H1 (cell line): ENCODE results near the gene OTOF. TPM values are rescaled to one million over a fixed set of nuclear protein-coding genes. Genes with fewer than 3 reads are reported as not detected.
"Not testable (repeated sequence)": the region's sequence is repeated elsewhere in the genome, so short reads cannot be mapped to it uniquely, and the experiment has no call there.

Experiments used
- CTCF ChIA-PET: fragments of 300-600 bp; sonication (Branson Sonifier 250); formaldehyde crosslinking; loops from one replicate; lab custom pipeline; 2021; ENCODE audit not compliant: partially characterized antibody; lab: Charles Lee
- POLR2A ChIA-PET: fragments of 300-600 bp; sonication (Branson Sonifier 250); formaldehyde crosslinking; loops from one replicate; lab custom pipeline; 2021; ENCODE audit warnings: inconsistent platforms; ENCODE audit not compliant: partially characterized antibody; lab: Charles Lee
- DNase-seq, 2 experiments: peaks; one replicate each; pipeline versions ENCODE4 v3.0.0 to v3.0.0-alpha.2; 2010 to 2022; ENCODE audit warnings: low spot score in 2 of 2, low read depth in 1 of 2, mixed read lengths in 1 of 2
- FAIRE-seq: peaks from 2 replicates; lab custom pipeline; 2011; peaks lifted over from hg19 to GRCh38; lab: Jason Lieb, UNC
- H2AFZ ChIP-seq: 2 replicates; pipeline ENCODE4 v1.8.1; 2012; ENCODE audit warnings: low read length, inconsistent platforms
- H2AK5ac ChIP-seq: 2 replicates; pipeline ENCODE4 v1.6.1; 2013; ENCODE audit warnings: low read depth, low read length
- H2BK120ac ChIP-seq: replicated peaks from 2 replicates; pipeline ENCODE3; 2013; ENCODE audit warnings: low read depth, low read length, inconsistent platforms
- H2BK12ac ChIP-seq: 2 replicates; pipeline ENCODE4 v1.6.1; 2013; ENCODE audit warnings: low read depth, low read length
- H2BK15ac ChIP-seq: 2 replicates; pipeline ENCODE4 v1.6.1; 2013; ENCODE audit warnings: low read length
- H2BK20ac ChIP-seq: 2 replicates; pipeline ENCODE4 v1.6.1; 2013; ENCODE audit warnings: low read length
- H2BK5ac ChIP-seq: 2 replicates; pipeline ENCODE4 v1.6.1; 2013; ENCODE audit warnings: low read depth, low read length
- H3K14ac ChIP-seq: 2 replicates; pipeline ENCODE4 v1.6.1; 2013; ENCODE audit warnings: inconsistent platforms; ENCODE audit not compliant: insufficient read length
- H3K18ac ChIP-seq: 2 replicates; pipeline ENCODE4 v1.6.1; 2013; ENCODE audit warnings: low read length; ENCODE audit errors: extremely low read depth
- H3K23ac ChIP-seq: 2 replicates; pipeline ENCODE4 v1.6.1; 2013; ENCODE audit warnings: inconsistent platforms; ENCODE audit not compliant: insufficient read length
- H3K23me2 ChIP-seq: 2 replicates; pipeline ENCODE4 v1.6.1; 2013; ENCODE audit warnings: low read depth, low read length
- H3K27ac ChIP-seq: 2 replicates; pipeline ENCODE4 v1.6.1; 2011; ENCODE audit warnings: low read depth, low read length, inconsistent platforms
- H3K27me3 ChIP-seq, 4 experiments: replicated peaks in 1 of 4; 1 replicate in 1 of 4; 2 replicates in 3 of 4; pipeline versions ENCODE4 v1.6.1 to v1.8.1; 2011 to 2013; ENCODE audit warnings: low read length in 3 of 4, mild to moderate bottlenecking in 3 of 4, inconsistent platforms in 2 of 4, mixed read lengths in 2 of 4, moderate library complexity in 1 of 4; ENCODE audit not compliant: control insufficient read depth in 3 of 4, insufficient read depth in 3 of 4; ENCODE audit errors: extremely low read depth in 1 of 4
- H3K36me3 ChIP-seq, 4 experiments: 2 replicates each; pipeline versions ENCODE4 v1.6.1 to v1.8.1; 2011 to 2013; ENCODE audit warnings: mild to moderate bottlenecking in 4 of 4, low read length in 3 of 4, moderate library complexity in 2 of 4, control low read depth in 1 of 4, inconsistent platforms in 1 of 4; ENCODE audit not compliant: insufficient read depth in 4 of 4, control insufficient read depth in 2 of 4
- H3K4ac ChIP-seq: replicated peaks from 2 replicates; pipeline ENCODE3; 2013; ENCODE audit warnings: low read length, low read depth, mixed read lengths, inconsistent platforms; ENCODE audit not compliant: insufficient read length
- H3K4me1 ChIP-seq, 4 experiments: replicated peaks in 1 of 4; 1 replicate in 1 of 4; 2 replicates in 3 of 4; pipeline versions ENCODE4 v1.6.1 to v1.8.1; 2011 to 2013; ENCODE audit warnings: low read length in 3 of 4, inconsistent platforms in 2 of 4, mixed read lengths in 1 of 4; ENCODE audit not compliant: insufficient read depth in 4 of 4, control insufficient read depth in 3 of 4
- H3K4me2 ChIP-seq, 2 experiments: 2 replicates each; pipeline versions ENCODE4 v1.6.1 to v1.8.1; 2011 to 2013; ENCODE audit warnings: low read depth in 2 of 2, low read length in 2 of 2, control low read depth in 1 of 2, inconsistent platforms in 1 of 2, mild to moderate bottlenecking in 1 of 2; ENCODE audit not compliant: insufficient read depth in 1 of 2
- H3K4me3 ChIP-seq, 4 experiments: fragments of 200-600, 300-600 bp in 1 of 4; sonication (generic), shearing (Covaris generic), sonication (Bioruptor Twin) in 1 of 4; 2 replicates each; pipeline versions ENCODE4 v1.5.1 to v1.8.1; 2011 to 2016; ENCODE audit warnings: low read length in 4 of 4, low read depth in 3 of 4, control low read depth in 2 of 4, inconsistent platforms in 2 of 4, mild to moderate bottlenecking in 2 of 4, mixed read lengths in 1 of 4, moderate library complexity in 1 of 4; ENCODE audit not compliant: insufficient read depth in 2 of 4; ENCODE audit errors: extremely low read depth in 1 of 4
- H3K56ac ChIP-seq: replicated peaks from 2 replicates; pipeline ENCODE3; 2013; ENCODE audit warnings: low read depth, mild to moderate bottlenecking, mixed read lengths, low read length, inconsistent platforms; ENCODE audit not compliant: insufficient read length
- H3K79me1 ChIP-seq: 2 replicates; pipeline ENCODE4 v1.6.1; 2013; ENCODE audit warnings: low read depth, low read length, control low read depth
- H3K79me2 ChIP-seq, 2 experiments: 2 replicates each; pipeline versions ENCODE4 v1.6.1 to v1.8.1; 2012 to 2013; ENCODE audit warnings: low read length in 2 of 2, mild to moderate bottlenecking in 2 of 2, inconsistent platforms in 1 of 2; ENCODE audit not compliant: insufficient read depth in 2 of 2, control insufficient read depth in 1 of 2
- H3K9ac ChIP-seq, 4 experiments: replicated peaks in 1 of 4; 1 replicate in 1 of 4; 2 replicates in 3 of 4; pipeline versions ENCODE4 v1.6.1 to v1.8.1; 2011 to 2013; ENCODE audit warnings: low read depth in 3 of 4, low read length in 3 of 4, control low read depth in 2 of 4, mild to moderate bottlenecking in 2 of 4, moderate library complexity in 2 of 4, inconsistent platforms in 1 of 4; ENCODE audit errors: extremely low read depth in 1 of 4
- H3K9me3 ChIP-seq, 2 experiments: 2 replicates each; pipeline versions ENCODE4 v1.6.1 to v1.8.1; 2012 to 2013; ENCODE audit warnings: mild to moderate bottlenecking in 2 of 2, moderate library complexity in 2 of 2, control low read depth in 1 of 2, inconsistent platforms in 1 of 2, low read depth in 1 of 2, low read length in 1 of 2, mixed read lengths in 1 of 2; ENCODE audit not compliant: insufficient read depth in 2 of 2
- H4K20me1 ChIP-seq, 2 experiments: replicated peaks in 1 of 2; 2 replicates each; pipeline versions ENCODE3 to v1.8.1; 2011 to 2013; ENCODE audit warnings: inconsistent platforms in 2 of 2, low read length in 2 of 2, mild to moderate bottlenecking in 1 of 2; ENCODE audit not compliant: insufficient read depth in 2 of 2, control insufficient read depth in 1 of 2
- H4K5ac ChIP-seq: 2 replicates; pipeline ENCODE4 v1.6.1; 2013; ENCODE audit warnings: low read length, low read depth, mixed read lengths, inconsistent platforms; ENCODE audit not compliant: insufficient read length
- H4K8ac ChIP-seq: 2 replicates; pipeline ENCODE4 v1.8.0; 2013; ENCODE audit warnings: mild to moderate bottlenecking, moderate library complexity, low read length, inconsistent platforms; ENCODE audit not compliant: insufficient read depth; ENCODE audit errors: extremely low read depth
- H4K91ac ChIP-seq: replicated peaks from 2 replicates; pipeline ENCODE3; 2013; ENCODE audit warnings: low read length, mixed read lengths, inconsistent platforms; ENCODE audit not compliant: insufficient read length
- KDM1A ChIP-seq: fragments of 200-600, 300-600 bp; sonication (generic); IDR thresholded peaks from 2 replicates; pipeline ENCODE4 v1.7.1; 2016; ENCODE audit warnings: mild to moderate bottlenecking, low read length, borderline replicate concordance
- WGBS, 2 experiments: shearing (Covaris generic) in 1 of 2; methylation state at CpG; one replicate each; pipeline versions ENCODE4 v1.1.6 to v1.1.7; 2013 to 2015; ENCODE audit warnings: low lambda C conversion rate in 2 of 2, mixed read lengths in 2 of 2, inconsistent platforms in 1 of 2, low coverage in 1 of 2, missing lambda C conversion rate in 1 of 2; ENCODE audit not compliant: insufficient replicate concordance in 2 of 2, insufficient coverage in 1 of 2, insufficient read length in 1 of 2; ENCODE audit errors: extremely low coverage in 1 of 2, missing lambda C conversion rate in 1 of 2; 5-methylcytosine and 5-hydroxymethylcytosine counted together
- polyA plus RNA-seq, 7 experiments: library from polyadenylated mRNA; depleted of rRNA in 3 of 7; stranded (reverse) in 5 of 7; unstranded in 2 of 7; fragments of >200 nt in 5 of 7; fragments of 200-250 nt in 2 of 7; gene quantifications; 1 replicate in 5 of 7; 2 replicates in 1 of 7; 4 replicates in 1 of 7; pipeline versions ENCODE4 v1.2.1 to v1.2.3, GENCODE V29; 2011 to 2013; ENCODE audit warnings: missing spikeins in 2 of 7, mixed read lengths in 2 of 7
- total RNA-seq: library from RNA; stranded (reverse); fragmentation: NEBNext Ultra II Directional; extraction: Animal tissue kit (Norgen Biotek cat#: 25700); gene quantifications from 2 replicates; pipeline ENCODE4 v1.2.1, GENCODE V29; 2021

OTOF gene
- total and polyA plus RNA-seq, 2 of the 8 experiments (the other 6 are each of a cell fraction or from before 2014, with no cell fraction given), result 0.06 TPM; not detected in 1

DNA sequence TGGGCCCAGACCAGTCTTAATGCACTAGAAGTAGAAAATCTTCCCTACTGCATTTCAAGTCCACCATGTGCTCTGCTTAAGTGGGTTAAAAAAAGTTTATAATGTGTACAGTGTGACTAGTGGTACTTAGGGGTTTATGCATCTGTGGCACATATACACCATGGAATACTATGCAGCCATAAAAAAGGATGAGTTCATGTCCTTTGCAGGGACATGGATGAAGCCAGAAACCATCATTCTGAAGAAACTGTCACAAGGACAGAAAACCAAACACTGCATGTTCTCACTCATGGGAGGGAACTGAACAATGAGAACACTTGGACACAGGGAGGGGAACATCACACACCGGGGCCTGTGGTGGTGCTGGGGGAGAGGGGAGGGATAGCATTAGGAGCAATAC is 9.4 kb downstream of the OTOF start:
- TF ChIP-seq KDM1A, result peak; percentile 46; the same call in 1 of the 2 replicates
- H3K79me2 ChIP-seq, H3K23ac ChIP-seq, H3K4me2 ChIP-seq, POLR2A ChIA-PET, H2AK5ac ChIP-seq, H3K36me3 ChIP-seq, H3K56ac ChIP-seq, FAIRE-seq, H4K8ac ChIP-seq, H2BK5ac ChIP-seq, H3K23me2 ChIP-seq, H2BK120ac ChIP-seq, H2BK20ac ChIP-seq, H3K9me3 ChIP-seq, H2BK12ac ChIP-seq, H3K79me1 ChIP-seq, H3K18ac ChIP-seq, H4K5ac ChIP-seq, H4K20me1 ChIP-seq, H3K14ac ChIP-seq, H3K9ac ChIP-seq, H3K27me3 ChIP-seq, H2BK15ac ChIP-seq, H3K4me3 ChIP-seq, H3K27ac ChIP-seq, H3K4me1 ChIP-seq, DNase-seq, H3K4ac ChIP-seq, H4K91ac ChIP-seq, H2AFZ ChIP-seq: not testable (repeated sequence)
- CTCF ChIA-PET, result interaction anchor here (0.8 to 8.2 kb wide), 20 partner anchors 9 to 307 kb away, joined by 3 to 68 read pairs (median 4); partner anchors contain the start of genes ADGRF3, OTOF and SELENOI
- WGBS, 2 experiments, result 87% methylated on average over 1 of the region's 1 CpG; no CpG with 5 or more reads in 1 of the 2 experiments
